DOHH2 (cell line): ENCODE measurements around the gene RXRA.

Experiments
- CTCF ChIP-seq: fragments of 200-600 bp; sonication (generic); IDR thresholded peaks from one replicate; pipeline ENCODE4 v1.5.1; 2014; ENCODE audit warnings: antibody characterized with exemption, mild to moderate bottlenecking, low read depth, low read length; ENCODE audit not compliant: poor library complexity, severe bottlenecking
- EZH2phosphoT487 ChIP-seq: fragments of 200-600 bp; sonication (generic); IDR thresholded peaks from 2 replicates; pipeline ENCODE4 v1.6.1; 2017; ENCODE audit warnings: borderline replicate concordance, mild to moderate bottlenecking, antibody characterized with exemption, low read length, moderate library complexity, mixed read lengths

- TF ChIP-seq CTCF (no peak), EZH2phosphoT487 (no peak)
Measured at GRCh38 chr9:134421888-134422287, 95.6 kb downstream of the RXRA start.
